HUES48 (cell line): ENCODE results near the gene TBRG4.

Experiments
- H3K27ac ChIP-seq: one replicate; pipeline ENCODE4 v1.7.0; 2013; ENCODE audit warnings: low read depth, low read length, inconsistent platforms
- H3K27me3 ChIP-seq: 2 replicates; pipeline ENCODE4 v1.6.1; 2013; ENCODE audit warnings: mild to moderate bottlenecking, low read length; ENCODE audit not compliant: control insufficient read depth, insufficient read depth
- H3K36me3 ChIP-seq: 2 replicates; pipeline ENCODE4 v1.6.1; 2013; ENCODE audit warnings: low read length; ENCODE audit not compliant: control insufficient read depth, insufficient read depth
- H3K4me1 ChIP-seq: 2 replicates; pipeline ENCODE4 v1.6.1; 2013; ENCODE audit warnings: mild to moderate bottlenecking, low read length; ENCODE audit not compliant: control insufficient read depth, insufficient read depth
- H3K4me3 ChIP-seq: 2 replicates; pipeline ENCODE4 v1.5.1; 2013; ENCODE audit warnings: mild to moderate bottlenecking, low read depth, low read length
- H3K9ac ChIP-seq: 2 replicates; pipeline ENCODE4 v1.6.1; 2013; ENCODE audit warnings: mild to moderate bottlenecking, low read depth, low read length, moderate library complexity
- H3K9me3 ChIP-seq: 2 replicates; pipeline ENCODE4 v1.6.1; 2013; ENCODE audit warnings: low read length; ENCODE audit not compliant: control insufficient read depth, insufficient read depth

TBRG4 gene

GRCh38 chr7:45080265-45080957 lies 31.1 kb downstream of the TBRG4 start:
- Histone ChIP-seq H3K27ac (no peak overlapping the region), H3K27me3 (no peaks in the 10 kb centered on the region), H3K9ac (no peak overlapping the region), H3K4me3 (no peak overlapping the region), H3K4me1 (no peaks in the 10 kb centered on the region), H3K36me3 (peaks cover 12% of the 10 kb centered on the region), H3K9me3 (no peaks in the 10 kb centered on the region)

DNA sequence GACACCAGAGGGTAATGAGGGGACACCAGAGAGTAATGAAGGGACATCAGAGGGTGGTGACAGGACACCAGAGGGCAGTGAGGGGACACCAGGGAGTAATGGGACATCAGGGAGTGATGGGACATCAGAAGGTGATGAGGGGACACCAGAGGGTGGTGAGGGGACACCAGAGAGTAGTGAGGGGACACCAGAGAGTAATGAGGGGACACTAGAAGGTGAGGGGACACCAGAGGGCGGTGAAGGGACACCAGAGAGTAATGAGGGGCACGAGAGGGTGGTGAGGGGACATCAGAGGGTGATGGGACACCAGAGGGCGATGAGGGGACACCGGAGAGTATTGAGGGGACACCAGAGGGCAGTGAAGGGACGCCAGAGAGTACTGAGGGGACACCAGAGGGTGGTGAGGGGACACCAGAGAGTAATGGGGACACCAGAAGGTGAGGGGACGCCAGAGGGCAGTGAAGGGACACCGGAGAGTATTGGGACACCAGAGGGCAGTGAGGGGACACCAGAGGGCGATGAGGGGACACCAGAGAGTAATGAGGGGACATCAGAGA lies 33.3 kb downstream of the TBRG4 start:
- Histone ChIP-seq H3K9ac (no peak overlapping the region), H3K4me1 (no peaks in the 10 kb centered on the region; the same call in 1 of the 2 replicates), H3K4me3 (no peak overlapping the region), H3K27ac (no peak overlapping the region), H3K9me3 (no peaks in the 10 kb centered on the region), H3K27me3 (no peaks in the 10 kb centered on the region), H3K36me3 (peaks cover 24% of the 10 kb centered on the region)

GRCh38 chr7:45077579-45077978 lies 33.9 kb downstream of the TBRG4 start:
- no peaks in the 10 kb centered on the region for H3K27me3 ChIP-seq
- H3K4me3 ChIP-seq, result no peak overlapping the region
- no peaks in the 10 kb centered on the region for H3K9me3 ChIP-seq
- H3K27ac ChIP-seq, result no peak overlapping the region
- H3K4me1 ChIP-seq, result no peaks in the 10 kb centered on the region; the same call in 1 of the 2 replicates
- peaks cover 27% of the 10 kb centered on the region for H3K36me3 ChIP-seq
- H3K9ac ChIP-seq, result no peak overlapping the region

DNA sequence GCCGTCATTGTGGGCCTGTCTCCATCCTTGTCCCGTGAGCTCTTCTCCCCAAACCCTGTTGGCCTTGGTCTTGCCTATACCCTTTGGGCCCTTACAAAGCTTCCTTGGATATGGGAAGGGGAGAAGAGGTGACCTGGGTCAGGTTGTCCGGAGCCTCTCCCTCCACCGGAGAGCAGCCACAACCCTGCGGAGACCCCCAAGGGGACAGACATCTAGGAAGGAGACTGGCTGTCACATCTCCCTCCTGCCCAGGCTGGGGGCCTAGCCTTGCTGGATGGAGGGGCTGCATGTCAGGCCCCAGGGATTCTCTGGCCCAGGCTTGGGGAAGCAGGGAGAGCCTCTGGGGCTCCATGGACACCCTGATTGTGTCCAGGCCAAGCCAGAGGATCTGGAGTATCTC lies 34.6 kb downstream of the TBRG4 start:
- Histone ChIP-seq H3K36me3 (peaks cover 27% of the 10 kb centered on the region), H3K27me3 (no peaks in the 10 kb centered on the region), H3K4me1 (no peaks in the 10 kb centered on the region; the same call in 1 of the 2 replicates), H3K27ac (no peak overlapping the region), H3K4me3 (no peak overlapping the region), H3K9ac (no peak overlapping the region), H3K9me3 (no peaks in the 10 kb centered on the region)

GRCh38 chr7:45075871-45076796 lies 35.4 kb downstream of the TBRG4 start:
- peaks cover 27% of the 10 kb centered on the region for H3K36me3 ChIP-seq

DNA sequence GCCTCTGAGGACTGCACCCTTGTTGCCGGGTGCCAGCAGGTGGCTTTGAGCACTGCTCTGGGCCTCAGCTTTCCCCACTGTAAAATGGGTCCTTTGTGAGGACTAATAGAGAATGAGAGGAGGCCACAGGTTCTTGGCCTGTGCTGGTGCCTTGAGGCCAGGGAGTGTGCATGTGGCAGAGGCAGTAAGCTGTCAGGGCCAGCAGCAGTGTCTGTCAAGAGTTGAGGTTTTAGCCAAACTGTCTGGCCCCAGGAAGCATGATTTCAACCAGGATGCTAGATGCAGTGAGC lies 36.2 kb downstream of the TBRG4 start:
- Histone ChIP-seq H3K9ac (no peak overlapping the region), H3K4me3 (no peak overlapping the region), H3K27me3 (no peaks in the 10 kb centered on the region), H3K27ac (no peak overlapping the region), H3K4me1 (no peaks in the 10 kb centered on the region; the same call in 1 of the 2 replicates), H3K36me3 (peaks cover 28% of the 10 kb centered on the region), H3K9me3 (no peaks in the 10 kb centered on the region)

More at GRCh38 chr7:45075871-45076796, 35.4 kb downstream of the TBRG4 start:
- Histone ChIP-seq H3K4me1 (no peaks in the 10 kb centered on the region; the same call in 1 of the 2 replicates), H3K4me3 (no peak overlapping the region), H3K27me3 (no peaks in the 10 kb centered on the region), H3K9me3 (no peaks in the 10 kb centered on the region), H3K27ac (no peak overlapping the region), H3K9ac (no peak overlapping the region)

DNA sequence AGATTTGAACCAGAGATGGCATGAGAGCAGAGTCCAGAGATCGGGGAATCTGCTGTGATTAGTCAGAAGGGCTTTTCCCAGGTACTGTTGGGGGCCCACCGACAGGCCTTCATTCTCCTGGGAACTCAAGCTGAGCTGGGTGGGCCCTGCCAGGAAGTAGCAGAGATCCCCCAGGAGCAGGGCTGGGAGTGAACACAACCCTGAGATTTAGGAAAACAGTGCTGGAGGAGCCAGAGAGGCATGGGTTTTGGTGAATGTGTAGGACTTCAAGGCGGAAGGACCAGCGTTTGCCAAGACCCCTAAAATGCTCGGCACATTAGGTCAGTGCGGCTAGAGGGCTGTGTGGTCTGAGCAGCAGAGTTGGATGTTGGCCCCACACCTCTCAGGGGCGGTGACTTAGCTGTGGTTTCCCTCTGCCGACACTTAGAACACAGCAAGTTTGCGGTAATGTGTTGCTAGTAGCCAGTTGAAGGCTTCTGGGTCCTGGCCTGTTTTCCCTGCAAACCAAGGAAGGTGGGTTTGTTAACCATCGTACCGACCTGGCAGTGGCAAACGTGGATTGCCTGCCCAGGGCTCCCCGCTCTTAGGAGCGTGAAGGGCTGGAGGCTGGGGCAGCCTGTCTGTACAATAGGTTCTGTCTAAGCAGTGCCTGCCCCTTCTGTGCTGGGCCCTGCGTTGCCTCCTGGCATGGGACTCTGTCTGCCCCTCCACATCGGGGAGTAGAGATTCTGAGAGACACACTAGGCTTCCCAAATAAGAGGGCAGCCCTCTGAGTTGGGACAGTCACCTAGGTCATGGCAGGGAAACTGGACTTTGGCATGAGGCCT lies 36.8 kb downstream of the TBRG4 start:
- H3K4me3 ChIP-seq, result no peak overlapping the region
- H3K9ac ChIP-seq, result no peak overlapping the region
- H3K9me3 ChIP-seq, result no peaks in the 10 kb centered on the region
- no peaks in the 10 kb centered on the region; the same call in 1 of the 2 replicates for H3K4me1 ChIP-seq
- no peaks in the 10 kb centered on the region for H3K27me3 ChIP-seq
- H3K27ac ChIP-seq, result no peak overlapping the region
- peaks cover 33% of the 10 kb centered on the region for H3K36me3 ChIP-seq

DNA sequence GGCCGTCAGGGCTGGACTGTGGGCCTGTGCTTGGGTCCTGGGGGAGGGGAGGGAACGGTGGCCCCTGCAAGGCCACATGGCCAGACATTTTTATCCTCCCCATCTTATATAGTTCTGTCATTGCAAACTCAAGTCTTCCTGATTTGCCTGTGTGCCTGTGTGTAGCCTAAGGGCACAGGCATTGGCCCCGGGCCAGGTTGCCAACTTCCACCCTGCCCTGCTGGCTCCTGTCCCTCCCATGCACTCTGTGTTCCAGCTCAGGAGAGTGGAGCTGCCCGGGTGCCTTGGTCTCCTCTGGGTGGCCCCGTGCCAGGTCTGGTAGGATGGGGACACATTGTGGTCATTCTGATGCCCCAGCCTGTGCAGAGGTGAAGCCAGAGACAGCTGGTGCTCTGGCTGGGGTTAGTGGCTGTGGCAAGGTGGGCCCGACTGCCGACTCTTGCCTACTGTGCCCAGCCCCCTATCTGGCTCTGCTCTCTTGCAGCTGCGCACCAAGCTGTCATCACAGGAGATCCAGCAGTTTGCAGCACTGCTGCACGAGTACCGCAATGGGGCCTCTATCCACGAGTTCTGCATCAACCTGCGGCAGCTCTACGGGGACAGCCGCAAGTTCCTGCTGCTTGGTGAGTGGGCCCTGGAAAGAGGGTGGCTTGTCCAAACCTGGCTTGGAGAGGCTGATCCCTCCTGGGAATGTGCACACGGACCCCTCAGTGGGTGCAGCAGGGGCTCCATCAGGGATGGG lies 37.5 kb downstream of the TBRG4 start:
- Histone ChIP-seq H3K4me1 (no peaks in the 10 kb centered on the region; the same call in 1 of the 2 replicates), H3K27ac (no peak overlapping the region), H3K9ac (no peak overlapping the region), H3K36me3 (peaks cover 40% of the 10 kb centered on the region), H3K9me3 (no peaks in the 10 kb centered on the region), H3K27me3 (no peaks in the 10 kb centered on the region), H3K4me3 (no peak overlapping the region)

DNA sequence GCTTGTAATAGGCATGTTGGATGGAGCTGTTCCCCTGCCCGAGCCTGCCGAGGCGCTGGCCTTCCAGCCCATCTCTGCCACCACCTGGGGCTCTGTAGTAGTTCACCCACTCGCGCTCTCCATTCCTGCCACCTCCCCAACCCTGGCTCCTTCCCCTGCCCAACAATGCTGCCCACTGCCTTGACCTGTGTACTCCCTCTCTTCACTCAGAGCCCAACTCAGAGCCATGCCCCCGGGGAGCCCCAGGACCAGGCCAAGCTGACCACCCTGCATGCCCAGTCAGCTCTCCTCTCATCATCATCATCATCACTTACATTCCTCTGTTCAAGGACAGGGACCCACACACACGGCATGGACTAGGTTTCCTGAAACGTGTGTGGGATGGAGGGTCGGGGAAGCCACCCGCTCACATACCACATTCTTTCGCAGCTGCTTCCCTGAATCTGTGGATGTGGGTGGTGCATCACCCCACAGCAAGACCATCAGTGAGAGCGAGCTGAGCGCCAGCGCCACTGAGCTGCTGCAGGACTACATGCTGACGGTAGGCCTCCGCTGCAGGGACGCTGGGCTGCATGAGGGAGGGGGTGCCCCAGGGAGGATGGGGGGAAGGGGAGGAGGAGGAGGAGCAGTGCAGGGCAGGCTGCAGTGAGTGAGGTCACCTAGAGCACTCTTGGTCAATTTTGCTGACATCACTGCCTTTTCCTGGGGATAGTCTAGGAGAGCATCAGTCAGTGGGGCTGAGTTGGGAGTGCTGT lies 38.3 kb downstream of the TBRG4 start:
- peaks cover 41% of the 10 kb centered on the region for H3K36me3 ChIP-seq
- H3K4me1 ChIP-seq, result no peaks in the 10 kb centered on the region; the same call in 1 of the 2 replicates
- no peaks in the 10 kb centered on the region for H3K27me3 ChIP-seq
- no peak overlapping the region for H3K9ac ChIP-seq
- H3K4me3 ChIP-seq, result no peak overlapping the region
- H3K27ac ChIP-seq, result no peak overlapping the region
- H3K9me3 ChIP-seq, result no peaks in the 10 kb centered on the region
